Mesenteric fat pad (tissue), 1 donor: Measurements from ENCODE around the gene ZBTB25. TPM values are rescaled to one million over a fixed set of nuclear protein-coding genes. Genes with fewer than 3 reads are reported as not detected.
A peak's percentile ranks its signal among the peaks of the same experiment; 100 is the strongest.

Experiments
- DNase-seq: peaks from one replicate; pipeline ENCODE4 v3.0.0-alpha.2; 2020; ENCODE audit warnings: low spot score
- total RNA-seq: library from RNA; stranded (reverse); fragmentation: NEBNext Ultra II Directional; extraction: Animal tissue kit (Norgen Biotek cat#: 25700); gene quantifications from one replicate; pipeline ENCODE4 v1.2.1, GENCODE V29; 2021
- donor health status: DM: yes; HTN: yes; CAD: no.

The ZBTB25 gene
- total RNA-seq, 1 donor from 2014 or later = 11.2 TPM

GRCh38 chr14:64516969-64517368 is 13.3 kb upstream of the ZBTB25 start:
- DNase-seq = no peak

GRCh38 chr14:64515053-64515452 is 11.4 kb upstream of the ZBTB25 start:
- no peak for DNase-seq

- no peak for DNase-seq
These were observed 9.6 kb upstream of the ZBTB25 start for GRCh38 chr14:64513271-64513670.

- no peak for DNase-seq
These were observed 7.4 kb upstream of the ZBTB25 start for GRCh38 chr14:64510825-64511671.

GRCh38 chr14:64509036-64509435 is 5.4 kb upstream of the ZBTB25 start:
- no peak for DNase-seq

GRCh38 chr14:64508215-64508776 is 4.7 kb upstream of the ZBTB25 start:
- DNase-seq = no peak

GRCh38 chr14:64507376-64508156 is 3.9 kb upstream of the ZBTB25 start:
- no peak for DNase-seq

GRCh38 chr14:64506721-64507120 is 3.1 kb upstream of the ZBTB25 start:
- DNase-seq = no peak

GRCh38 chr14:64504897-64505794 is 1.5 kb upstream of the ZBTB25 start:
- peak; percentile 91 for DNase-seq

- peak; percentile 95 for DNase-seq
These were observed 765 bp upstream of the ZBTB25 start, which contains the start of gene ZBTB1 for GRCh38 chr14:64504310-64504896. ZBTB1 (plus strand) TSS chr14:64504770; CDS start chr14:64521505, 16,735 bp downstream.

- no peak for DNase-seq
These were observed 678 bp downstream of the ZBTB25 start for GRCh38 chr14:64502887-64503433.

- no peak for DNase-seq
These were observed 1.2 kb downstream of the ZBTB25 start for GRCh38 chr14:64502456-64502855.

- DNase-seq = no peak
These were observed 2.0 kb downstream of the ZBTB25 start for GRCh38 chr14:64501411-64502171.

- no peak for DNase-seq
These were observed 3.5 kb downstream of the ZBTB25 start for GRCh38 chr14:64500088-64500487.

GRCh38 chr14:64496764-64497163 is 6.9 kb downstream of the ZBTB25 start:
- no peak for DNase-seq

GRCh38 chr14:64495252-64495651 is 8.4 kb downstream of the ZBTB25 start:
- DNase-seq = no peak

- DNase-seq = no peak
These were observed 10.2 kb downstream of the ZBTB25 start for GRCh38 chr14:64493455-64493854.

GRCh38 chr14:64491637-64492036 is 12.0 kb downstream of the ZBTB25 start:
- no peak for DNase-seq

- DNase-seq = no peak
These were observed 15.0 kb downstream of the ZBTB25 start for GRCh38 chr14:64488590-64489099.
